Ovary (tissue), 3 donors: ENCODE data around the gene HIF3A.

Experiments
- EP300 ChIP-seq: sonication (generic); formaldehyde crosslinking; IDR thresholded peaks from one replicate; pipeline ENCODE4 v1.6.1; 2017; ENCODE audit warnings: antibody characterized with exemption
- TF ChIP-seq, protein P1 (sequence below), 3 donors: fragments of 450-650 bp in 2 of 3; fragments of 200-600 bp in 1 of 3; IDR thresholded peaks; one replicate each; pipeline versions ENCODE4 v1.5.1 to v1.8.0; 2016 to 2022; ENCODE audit warnings: antibody characterized with exemption in 3 of 3, mild to moderate bottlenecking in 1 of 3
- donor health status: DM: no; HTN: no; CAD: no.

DNA sequence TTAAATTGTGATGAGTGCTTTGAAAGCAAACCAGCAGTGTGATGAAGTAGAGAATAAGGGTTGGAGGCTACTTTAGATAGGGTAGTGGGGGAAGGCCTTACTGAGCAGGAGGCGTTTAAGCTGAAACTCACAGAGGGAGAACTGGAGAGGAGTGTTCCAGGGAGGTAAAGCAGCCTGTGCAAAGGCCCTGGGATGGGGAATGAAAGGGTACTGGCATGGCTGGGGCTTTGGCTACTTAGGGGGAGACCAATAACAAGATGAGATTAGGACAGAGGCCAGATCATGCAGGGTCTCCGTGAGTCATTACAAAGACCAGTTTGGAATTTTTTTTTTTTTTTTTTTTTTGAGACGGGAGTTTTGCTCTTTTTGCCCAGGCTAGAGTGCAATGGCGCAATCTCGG is 51.1 kb downstream of the HIF3A start:
- no peak for TF ChIP-seq EP300
- TF ChIP-seq, protein P1, sequence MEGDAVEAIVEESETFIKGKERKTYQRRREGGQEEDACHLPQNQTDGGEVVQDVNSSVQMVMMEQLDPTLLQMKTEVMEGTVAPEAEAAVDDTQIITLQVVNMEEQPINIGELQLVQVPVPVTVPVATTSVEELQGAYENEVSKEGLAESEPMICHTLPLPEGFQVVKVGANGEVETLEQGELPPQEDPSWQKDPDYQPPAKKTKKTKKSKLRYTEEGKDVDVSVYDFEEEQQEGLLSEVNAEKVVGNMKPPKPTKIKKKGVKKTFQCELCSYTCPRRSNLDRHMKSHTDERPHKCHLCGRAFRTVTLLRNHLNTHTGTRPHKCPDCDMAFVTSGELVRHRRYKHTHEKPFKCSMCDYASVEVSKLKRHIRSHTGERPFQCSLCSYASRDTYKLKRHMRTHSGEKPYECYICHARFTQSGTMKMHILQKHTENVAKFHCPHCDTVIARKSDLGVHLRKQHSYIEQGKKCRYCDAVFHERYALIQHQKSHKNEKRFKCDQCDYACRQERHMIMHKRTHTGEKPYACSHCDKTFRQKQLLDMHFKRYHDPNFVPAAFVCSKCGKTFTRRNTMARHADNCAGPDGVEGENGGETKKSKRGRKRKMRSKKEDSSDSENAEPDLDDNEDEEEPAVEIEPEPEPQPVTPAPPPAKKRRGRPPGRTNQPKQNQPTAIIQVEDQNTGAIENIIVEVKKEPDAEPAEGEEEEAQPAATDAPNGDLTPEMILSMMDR (IDR thresholded peaks at IDR 0.05): no peak
